CD4-positive, alpha-beta T cell treated with Interleukin-10 for 1 hour (primary cell): ENCODE results near the gene CERS6.

Source experiments
- DNase-seq: peaks from one replicate; pipeline ENCODE4 v3.0.0-alpha.2; 2020

Gene CERS6

DNA sequence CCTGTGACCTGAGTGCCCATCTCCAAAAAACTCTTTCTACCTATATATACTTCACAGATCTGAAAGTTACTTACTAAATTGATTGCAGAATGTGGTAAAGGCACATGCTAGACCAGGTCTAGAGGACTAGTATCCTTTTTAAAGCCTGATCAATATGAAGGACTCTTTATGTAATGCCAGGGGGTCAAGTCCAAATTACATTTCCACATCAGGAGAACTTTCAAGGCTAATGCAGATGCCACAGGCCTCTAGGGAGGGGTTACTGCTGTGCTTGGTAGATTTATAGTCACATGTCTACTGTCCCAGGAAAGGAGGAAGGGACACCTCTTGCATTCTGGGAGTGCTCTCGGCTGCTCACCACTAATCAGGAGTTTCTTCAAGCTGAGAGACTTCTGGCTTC lies 227.9 kb downstream of the CERS6 start:
- no peak for DNase-seq

DNA sequence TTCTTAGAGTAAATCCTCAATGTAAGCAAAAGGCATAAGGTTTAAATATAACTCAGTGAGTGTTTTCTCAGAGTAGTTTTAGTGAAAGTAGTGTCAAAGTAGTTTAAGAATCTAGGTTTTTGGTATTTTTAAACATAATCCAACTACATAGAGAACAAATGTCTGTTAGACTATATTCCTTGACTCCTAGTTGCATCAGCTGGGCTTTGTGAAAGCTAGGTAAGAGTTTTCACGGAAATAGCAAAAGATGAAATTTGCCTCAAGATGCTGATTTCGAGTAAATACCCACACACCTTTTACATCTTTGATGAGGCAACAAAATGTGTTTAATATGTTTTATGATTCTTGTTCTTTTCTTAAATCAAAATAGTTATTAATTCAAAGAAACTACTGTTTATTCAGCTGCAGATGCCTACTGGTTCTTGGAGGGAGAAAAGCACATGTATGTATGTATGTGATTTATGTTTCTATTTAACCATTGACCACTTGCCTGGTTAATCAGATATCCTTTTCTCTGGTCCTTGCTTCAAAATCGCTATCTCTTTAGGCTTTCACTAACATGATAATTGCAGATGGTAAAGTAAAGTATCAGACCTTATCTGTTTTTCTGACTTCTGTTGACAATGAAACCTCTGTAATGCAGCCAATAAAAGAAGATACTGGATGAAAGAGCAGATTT lies 229.0 kb downstream of the CERS6 start:
- DNase-seq: no peak

DNA sequence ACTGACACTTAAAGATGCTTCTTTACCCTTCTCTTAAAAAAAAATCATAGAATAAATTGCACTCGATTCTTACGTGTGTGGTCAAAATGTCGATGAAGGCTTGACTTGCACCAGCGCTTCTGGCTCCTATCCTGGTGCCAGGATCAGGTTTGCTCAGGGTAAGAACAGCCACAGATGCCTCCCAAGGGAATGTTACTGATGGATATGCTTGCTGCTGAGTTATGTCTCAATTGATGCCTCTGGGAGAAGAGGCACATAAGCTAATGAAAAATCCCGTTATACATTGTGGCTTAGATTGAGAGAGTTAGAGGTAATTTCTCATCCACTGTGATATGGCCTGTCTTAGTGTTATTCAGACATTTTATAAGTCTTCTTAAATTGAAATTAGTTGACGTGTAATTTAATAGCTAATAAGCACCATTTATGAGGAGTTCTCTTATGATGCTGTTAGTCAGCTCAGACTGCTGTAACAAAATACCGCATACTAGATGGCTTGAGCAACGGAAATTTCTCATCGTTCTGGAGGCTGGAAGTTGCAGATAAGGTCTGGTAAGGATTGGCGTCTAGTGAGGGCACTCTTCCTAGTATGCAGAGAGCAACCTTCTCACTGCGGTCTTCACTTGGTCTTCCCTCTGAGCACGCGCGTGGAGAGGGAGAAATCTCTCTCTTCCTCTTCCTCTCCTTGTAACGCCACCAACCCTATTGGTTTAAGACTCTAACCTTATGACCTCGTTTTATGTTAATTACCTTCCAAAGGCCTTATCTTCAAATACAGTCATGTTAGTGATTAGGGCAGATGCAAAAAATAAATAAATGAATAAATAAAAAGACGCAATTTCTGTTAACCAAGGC lies 229.8 kb downstream of the CERS6 start:
- no peak for DNase-seq

DNA sequence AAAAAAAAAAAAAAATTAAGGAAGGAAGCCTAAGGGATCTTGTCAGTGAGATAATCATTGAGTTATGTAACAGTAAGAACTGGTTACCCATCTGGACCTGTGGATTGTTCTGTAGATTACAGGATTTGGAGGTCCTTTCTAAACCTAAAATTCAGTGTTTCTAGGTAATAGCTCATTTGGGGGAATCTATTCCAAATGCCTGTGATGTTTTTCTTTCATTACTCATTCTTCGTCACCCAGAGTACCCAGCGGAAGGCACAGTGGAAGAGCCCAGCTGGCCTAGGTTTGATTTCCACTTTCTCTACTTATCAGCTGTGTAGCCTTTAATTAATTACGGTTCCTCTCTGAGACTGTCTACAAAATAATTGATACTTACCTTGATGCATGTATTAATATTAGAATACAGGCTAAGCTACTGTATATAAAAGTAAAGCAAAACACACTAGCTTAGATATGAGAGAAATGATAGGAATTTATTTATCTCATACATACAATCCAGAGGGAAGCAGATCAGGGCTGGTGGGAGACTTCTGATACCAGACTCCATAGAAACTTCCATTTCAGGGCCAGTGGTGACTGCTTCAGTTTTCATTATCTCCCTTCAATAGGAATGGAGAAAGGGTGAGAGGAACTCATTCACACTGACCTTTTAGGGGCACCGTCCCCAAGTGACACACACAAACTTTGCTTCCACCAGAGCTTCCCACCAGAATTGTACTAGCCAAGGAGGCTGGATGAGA lies 230.6 kb downstream of the CERS6 start:
- no peak for DNase-seq

DNA sequence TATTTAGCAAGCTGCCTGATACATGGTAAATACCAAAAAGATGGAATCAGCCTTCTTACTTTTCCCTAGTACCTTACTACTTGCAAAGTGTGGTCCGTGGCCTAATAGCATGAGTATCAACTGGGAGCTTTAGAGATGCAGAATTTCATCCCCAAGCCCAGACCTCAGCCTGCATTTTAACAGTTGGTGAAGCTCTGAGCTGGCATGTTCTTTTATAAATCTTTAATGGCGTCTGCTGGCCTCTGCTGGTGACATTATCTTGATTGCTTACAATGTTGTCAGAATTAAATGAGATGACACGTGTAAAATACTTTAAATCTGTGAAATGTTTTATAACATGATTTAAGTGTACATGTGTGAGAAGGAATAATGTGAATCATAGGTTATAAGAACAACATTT lies 231.2 kb downstream of the CERS6 start:
- peak; percentile 24 for DNase-seq

DNA sequence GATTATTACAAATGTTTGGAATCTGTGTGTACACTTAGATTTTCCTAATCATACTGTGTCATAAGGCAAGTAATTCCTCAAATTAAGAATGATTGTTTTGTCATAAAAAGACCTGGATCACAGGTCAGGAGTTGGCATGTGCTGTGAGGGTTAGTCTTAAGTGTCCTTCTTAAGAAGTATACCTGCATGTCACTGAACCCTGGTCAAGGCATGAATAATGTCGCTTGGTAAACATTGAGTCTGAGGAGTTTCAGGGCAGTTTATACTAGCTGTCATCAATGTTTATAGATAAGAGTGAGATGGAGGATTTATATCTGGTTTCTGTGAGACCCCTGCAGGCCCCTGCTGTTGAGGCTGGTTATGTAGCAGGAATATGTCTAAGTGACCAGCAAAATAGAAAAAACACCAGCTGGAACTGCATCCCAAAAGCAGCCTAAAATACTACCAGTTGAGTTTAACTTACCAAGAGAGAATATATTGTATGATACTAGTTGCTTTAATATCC lies 234.4 kb downstream of the CERS6 start:
- DNase-seq: no peak

DNA sequence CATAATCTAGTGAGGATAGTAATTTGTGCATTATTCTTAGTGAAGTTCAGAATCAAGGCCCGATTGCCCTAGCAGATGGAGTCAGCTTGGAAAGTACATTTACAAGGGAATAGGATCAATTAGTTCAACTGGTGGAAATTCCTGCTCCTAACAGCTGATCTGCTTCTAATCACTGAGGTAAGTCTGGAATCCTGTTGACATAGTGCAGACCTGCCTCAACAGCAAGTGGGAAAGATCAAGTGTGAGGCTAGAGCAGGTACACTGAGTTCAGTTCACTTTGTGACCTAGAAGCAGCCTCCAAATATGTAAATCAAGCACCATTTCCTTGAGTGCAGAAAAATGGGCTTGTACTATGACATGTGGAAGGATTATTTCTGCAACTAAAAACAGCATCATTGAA lies 235.1 kb downstream of the CERS6 start:
- DNase-seq: no peak

DNA sequence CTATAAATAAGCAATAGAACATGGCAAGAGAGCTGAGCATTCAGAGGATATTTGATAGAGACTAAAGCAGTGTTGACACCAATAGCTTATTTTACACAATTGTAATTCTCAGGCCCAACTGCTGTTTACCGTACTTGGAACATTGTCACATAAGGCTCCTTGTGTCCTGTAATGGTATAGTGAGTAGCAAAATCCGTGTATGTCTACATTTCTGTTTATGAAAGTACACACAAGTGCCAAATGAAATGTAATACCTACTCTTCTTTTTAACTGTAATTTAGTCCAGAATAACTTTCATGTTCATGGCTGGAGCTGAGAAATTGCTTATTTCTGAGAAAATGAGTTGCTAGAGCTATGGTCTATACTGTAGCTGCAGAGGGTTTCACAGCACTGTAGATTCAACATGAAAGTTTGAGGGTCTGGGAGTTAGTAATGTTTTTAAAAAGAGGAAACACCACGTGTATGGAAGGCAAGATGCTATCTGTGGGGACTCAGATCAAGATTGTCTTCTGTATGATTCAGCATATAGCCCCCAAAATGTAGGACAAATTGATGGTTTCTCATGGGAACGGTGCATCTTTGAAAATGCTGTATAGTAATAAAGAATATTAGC lies 236.2 kb downstream of the CERS6 start:
- DNase-seq: no peak

DNA sequence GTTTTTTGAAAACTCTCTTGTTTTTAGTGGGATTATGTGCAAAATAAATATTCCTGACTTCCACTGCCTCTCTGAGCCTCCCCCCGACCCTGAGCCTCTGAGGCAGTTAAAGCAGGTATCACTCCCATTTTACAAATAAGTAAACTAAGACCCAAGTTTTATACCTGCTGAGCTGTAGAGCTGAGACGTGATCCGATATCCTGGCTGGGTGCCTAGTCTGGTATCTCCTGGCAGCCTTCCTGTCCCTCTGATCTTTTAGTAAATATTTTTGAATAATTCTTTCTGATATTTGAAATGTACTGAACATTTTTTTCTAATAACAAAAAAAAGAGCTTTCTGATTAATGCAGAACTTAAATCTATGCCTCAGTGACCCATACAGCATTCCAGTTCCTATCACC lies 238.1 kb downstream of the CERS6 start:
- DNase-seq: no peak

DNA sequence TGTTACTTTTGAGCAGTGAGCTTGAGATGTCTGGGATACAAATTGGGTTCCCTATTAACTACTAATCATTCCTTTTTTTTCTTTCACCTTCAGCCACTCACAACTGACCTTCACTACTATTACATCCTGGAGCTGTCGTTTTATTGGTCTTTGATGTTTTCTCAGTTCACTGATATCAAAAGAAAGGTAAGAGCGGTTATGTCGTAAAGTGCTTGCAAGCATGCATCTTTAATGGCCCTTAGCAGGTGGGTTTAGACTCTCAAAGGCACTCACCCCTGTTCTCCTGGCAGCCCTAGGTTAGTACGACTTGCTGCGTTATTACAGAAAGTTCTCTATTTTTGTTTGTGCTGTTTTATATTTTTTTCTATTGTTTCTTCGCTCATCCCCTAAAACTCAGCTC lies 238.8 kb downstream of the CERS6 start:
- DNase-seq: no peak

DNA sequence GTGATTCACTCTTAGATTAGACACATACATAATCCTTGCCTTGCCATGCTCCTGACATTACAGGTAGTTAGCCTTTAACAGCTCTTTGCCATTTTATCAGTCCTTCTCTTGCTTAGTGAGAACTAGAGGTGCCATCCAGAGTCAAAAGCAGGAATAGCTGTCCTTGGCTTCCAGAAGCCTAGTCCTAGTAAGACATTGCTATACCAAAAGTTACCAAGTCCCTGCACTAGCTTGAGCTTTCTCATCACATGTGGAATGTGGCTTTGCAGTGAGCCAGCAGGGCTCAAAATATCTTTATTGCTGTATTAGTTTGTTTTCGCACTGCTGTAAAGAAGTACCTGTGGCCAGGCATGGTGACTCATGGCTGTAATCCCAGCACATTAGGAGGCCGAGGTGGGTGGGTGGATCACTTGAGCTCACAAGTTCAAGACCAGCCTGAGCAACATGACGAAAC lies 241.6 kb downstream of the CERS6 start:
- no peak for DNase-seq

DNA sequence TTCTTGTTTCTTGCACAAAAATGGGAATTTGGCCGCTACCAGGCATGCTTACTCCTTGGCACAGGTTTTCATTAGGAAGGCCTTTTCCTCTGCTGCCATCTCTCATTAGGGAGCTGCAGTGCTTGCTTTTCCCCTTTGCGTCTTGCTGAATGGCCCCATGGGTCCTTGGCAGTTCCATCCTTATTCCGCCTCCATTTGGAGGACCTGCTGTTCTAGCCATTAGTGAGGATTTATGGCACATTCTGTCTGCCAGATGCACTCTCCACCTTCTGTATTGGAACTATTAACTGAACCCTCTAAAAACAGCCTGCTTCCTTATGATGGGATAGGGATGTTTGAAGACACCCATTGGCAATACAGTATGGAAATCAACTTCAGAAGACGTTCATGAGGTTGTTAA lies 242.9 kb downstream of the CERS6 start:
- no peak for DNase-seq

DNA sequence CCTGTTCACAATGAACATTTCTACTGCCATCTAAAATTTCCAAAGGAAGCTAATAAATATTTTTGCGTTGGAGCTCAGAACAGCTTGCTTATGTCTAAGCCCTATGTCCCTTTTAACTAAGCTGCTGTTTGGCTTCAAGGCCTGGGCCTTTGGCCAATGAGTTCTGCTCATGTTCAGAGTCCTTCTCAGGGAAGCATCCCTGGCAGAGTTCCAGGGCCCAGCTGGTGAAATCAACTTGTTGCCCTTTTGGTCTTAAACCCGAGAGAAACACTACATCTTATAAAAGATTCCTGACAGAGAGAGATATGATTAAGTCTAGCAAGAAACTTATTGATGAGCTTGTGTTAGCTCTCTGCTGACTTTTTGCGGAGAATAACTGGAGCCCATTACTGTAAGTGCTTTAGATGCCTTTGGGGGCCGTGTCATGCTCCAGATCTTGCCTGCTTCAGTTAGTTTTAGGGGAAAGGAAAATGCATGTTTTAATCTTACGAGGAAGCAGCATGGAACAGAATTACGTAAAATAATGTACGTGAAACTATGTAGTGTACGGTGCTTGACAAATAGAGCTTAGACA lies 243.9 kb downstream of the CERS6 start:
- no peak for DNase-seq

DNA sequence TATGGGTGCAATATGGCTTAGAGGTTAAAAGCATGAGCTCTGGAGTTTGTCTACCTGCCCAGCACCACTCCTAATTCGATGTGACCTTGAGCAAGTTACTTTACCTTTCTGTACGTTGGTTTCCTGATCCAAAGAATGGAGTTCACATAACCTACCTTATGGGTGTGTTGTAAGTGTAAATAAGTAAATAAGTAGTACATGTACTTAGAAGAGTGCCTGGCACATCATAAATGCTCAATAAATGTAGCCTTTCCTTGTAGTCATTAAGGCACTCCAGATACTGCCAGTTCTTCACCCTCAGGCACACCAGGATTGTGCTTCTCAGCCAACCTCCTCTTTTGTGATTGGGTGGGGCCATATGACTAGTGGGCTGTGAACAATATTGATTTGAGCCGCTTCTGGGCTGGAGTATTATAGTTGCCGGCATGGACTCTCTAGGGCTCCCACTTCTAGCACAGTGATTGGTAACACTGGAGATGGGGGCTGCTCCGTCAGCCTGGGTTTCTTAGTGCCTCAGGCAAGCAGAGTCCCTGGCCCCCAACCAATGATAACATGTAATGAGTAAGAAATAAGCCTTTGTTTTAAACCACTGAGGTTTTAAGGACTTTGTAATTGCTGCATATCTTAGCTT lies 244.7 kb downstream of the CERS6 start:
- no peak for DNase-seq

DNA sequence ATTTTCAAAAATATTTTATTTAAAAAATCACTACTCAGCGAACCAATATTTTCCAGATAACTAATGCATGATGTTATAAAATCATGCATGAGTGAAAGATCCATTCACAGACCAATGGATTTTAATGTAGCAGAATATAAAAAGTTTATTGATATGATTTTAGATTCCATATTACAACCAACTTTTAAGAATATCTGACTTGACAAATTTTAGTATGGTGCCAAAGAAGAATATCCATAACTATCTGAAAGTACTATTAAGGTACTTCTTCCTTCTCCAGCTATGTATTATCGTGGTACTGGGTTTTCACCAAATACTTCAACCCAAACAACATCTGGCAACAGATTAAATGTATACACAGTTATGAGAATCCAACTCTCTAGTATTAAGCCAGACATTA lies 246.5 kb downstream of the CERS6 start:
- no peak for DNase-seq

DNA sequence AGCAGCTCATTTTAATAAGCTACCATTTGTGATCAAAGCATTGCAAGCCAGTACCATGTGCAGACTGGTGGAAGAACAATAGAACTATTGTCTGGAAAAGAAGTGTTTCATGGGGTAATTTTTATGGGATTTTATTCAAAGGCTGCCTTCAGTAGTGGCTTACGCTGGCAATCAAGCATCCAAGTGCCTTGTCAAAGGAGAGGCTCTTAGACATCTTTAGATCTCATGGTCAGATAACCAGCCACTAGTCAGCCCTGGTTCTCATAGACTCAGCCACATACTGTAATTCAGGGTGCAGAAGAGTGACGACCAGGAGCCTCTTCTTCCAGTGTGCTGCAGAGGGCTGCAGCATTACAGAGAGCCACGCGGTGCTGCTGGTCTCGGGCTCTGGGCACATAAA lies 247.9 kb downstream of the CERS6 start:
- no peak for DNase-seq

DNA sequence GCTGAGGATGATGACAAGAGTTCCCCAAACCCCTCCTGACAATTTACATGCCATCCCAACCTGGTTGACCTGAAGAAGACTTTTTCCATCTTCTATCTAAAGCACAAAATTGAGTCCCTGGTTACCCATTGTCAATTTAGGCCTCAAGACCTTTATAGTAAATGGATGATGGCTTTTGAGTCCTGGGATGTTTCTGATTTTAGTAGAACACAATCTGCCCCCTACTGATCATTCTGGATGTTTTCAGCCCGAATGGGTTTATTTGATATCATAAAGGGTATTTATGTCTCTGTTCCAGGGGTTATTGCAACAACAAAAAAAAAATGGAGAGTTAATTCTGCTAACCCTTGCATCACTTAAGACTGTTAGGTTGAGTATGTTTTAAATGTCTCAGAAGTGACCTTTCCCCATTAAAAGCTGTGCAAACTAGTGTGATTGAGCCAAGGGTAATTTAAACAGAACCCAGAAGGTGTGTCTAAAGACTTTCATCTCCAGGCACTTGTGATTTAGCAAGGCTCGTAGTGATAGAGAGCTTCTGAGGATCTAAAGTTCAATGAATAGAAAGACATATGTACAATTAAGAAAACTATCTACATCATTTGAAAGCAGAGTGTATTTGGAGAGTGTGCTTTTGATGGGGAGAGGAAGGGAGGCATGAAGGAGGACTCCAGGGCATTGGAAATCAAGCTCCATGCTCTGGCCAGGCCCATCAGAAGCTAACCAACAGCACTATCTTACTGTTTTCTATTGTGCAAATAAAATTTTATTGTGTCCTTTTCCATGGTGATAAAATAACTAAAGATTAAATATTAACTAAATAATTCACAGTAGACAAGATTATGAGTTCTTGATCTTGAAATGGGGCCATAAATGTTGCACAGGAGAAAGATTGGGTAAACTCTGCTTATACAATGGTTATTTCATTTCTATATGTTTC lies 249.7 kb downstream of the CERS6 start:
- DNase-seq: no peak

DNA sequence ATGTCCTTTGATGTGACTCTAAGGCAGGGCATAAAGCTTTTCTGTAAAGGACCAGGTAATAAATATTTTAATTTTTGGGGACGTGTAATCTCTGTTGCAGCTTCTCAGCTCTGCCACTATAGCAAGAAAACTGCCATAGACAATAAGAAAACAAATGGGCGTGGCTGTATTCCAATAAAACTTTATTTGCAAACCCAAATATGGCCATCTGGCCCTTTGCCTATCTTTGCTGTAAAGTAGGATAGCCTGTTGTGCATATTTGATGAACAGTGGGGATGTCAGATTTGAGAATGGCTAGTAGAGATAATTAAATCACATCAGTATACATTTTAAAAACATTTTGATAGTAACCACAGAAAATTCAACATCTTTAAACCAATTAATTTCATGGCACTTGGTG lies 250.7 kb downstream of the CERS6 start:
- DNase-seq: no peak

DNA sequence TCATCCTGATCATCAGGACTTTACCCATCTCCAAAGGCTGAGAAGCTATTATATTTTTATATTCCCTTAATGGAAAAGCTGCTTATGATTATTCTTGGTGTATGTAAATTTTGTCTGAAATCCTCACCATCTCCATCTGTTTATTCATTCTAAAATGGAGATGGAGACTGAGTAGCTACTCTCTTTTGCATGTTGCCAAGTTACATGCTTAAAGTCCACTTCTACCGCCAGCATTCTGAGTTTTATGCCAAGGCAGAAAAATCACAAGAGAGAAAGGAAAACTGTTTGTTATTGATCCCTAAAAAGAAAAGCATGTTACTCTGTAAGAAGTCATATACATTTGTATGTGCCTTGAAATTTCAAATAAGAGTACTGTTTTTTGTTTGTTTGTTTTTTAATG lies 252.0 kb downstream of the CERS6 start:
- DNase-seq: no peak

DNA sequence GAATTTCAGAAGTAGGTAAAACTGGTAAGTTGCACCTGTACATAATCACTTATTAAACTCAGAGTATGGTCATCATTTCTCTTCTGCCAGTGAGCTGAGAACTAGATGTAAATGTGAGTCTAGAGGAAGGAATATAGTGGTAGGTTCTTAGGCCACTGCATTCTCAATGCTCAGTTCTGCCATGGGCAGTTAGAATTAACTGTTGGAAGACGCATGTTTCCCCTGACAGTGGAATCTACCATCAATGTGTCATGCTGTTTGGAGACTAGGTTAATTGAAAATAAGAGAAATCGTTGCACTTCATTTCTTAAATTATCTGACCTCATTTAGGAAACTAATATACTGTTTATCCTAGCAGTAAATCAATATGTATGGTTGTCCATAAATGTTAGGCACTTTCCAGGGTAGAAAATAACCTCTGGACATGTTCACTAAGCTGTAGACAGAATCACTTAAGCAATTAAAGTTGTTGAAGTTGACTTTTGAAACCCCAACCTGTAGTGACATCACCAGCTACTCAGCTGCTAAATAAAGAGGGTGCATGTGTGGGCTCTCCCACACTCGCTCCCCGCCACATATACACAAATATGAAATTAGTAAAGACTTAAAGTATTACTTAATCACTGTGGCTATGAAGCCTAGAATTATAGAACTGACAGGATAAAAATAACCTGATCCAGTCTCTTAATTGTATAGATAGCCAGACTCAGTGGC lies 254.8 kb downstream of the CERS6 start:
- DNase-seq: no peak
